CD4-positive, alpha-beta T cell treated with Interleukin-21 for 1 hour (primary cell): ENCODE measurements around the gene MORN1.

Source experiments
- DNase-seq: peaks from one replicate; pipeline ENCODE4 v3.0.0-alpha.2; 2020

MORN1 gene

GRCh38 chr1:2316451-2316961 lies 74.8 kb downstream of the MORN1 start:
- no peak for DNase-seq

GRCh38 chr1:2315674-2316450 lies 75.5 kb downstream of the MORN1 start:
- no peak for DNase-seq

GRCh38 chr1:2314803-2315673 lies 76.3 kb downstream of the MORN1 start:
- peak; percentile 74 for DNase-seq

- peak; percentile 29 for DNase-seq
Measured at GRCh38 chr1:2314273-2314802, 77.0 kb downstream of the MORN1 start.

GRCh38 chr1:2313651-2314261 lies 77.6 kb downstream of the MORN1 start:
- no peak for DNase-seq

- DNase-seq = no peak
Measured at GRCh38 chr1:2312515-2313301, 78.6 kb downstream of the MORN1 start.

GRCh38 chr1:2312160-2312514 lies 79.2 kb downstream of the MORN1 start:
- no peak for DNase-seq

GRCh38 chr1:2311184-2312032 lies 79.9 kb downstream of the MORN1 start:
- DNase-seq = peak; percentile 64

GRCh38 chr1:2310332-2311183 lies 80.8 kb downstream of the MORN1 start:
- DNase-seq = no peak

- no peak for DNase-seq
Measured at GRCh38 chr1:2308844-2309243, 82.5 kb downstream of the MORN1 start.

GRCh38 chr1:2307972-2308371 lies 83.4 kb downstream of the MORN1 start:
- no peak for DNase-seq

GRCh38 chr1:2307064-2307605 lies 84.2 kb downstream of the MORN1 start:
- DNase-seq = no peak

GRCh38 chr1:2306151-2306978 lies 85.0 kb downstream of the MORN1 start:
- no peak for DNase-seq

- DNase-seq = peak; percentile 40
Measured at GRCh38 chr1:2304921-2305681, 86.3 kb downstream of the MORN1 start.

- no peak for DNase-seq
Measured at GRCh38 chr1:2304282-2304681, 87.1 kb downstream of the MORN1 start.

- no peak for DNase-seq
Measured at GRCh38 chr1:2303781-2304180, 87.6 kb downstream of the MORN1 start.

- DNase-seq = no peak
Measured at GRCh38 chr1:2303016-2303775, 88.2 kb downstream of the MORN1 start.
